H9 (cell line): ENCODE data around the gene HSD17B3. TPM values are rescaled to one million over a fixed set of nuclear protein-coding genes. Genes with fewer than 3 reads are reported as not detected.

ENCODE experiments used
- DNase-seq: peaks from one replicate; pipeline ENCODE4 v3.0.0-alpha.2; 2017
- H2AFZ ChIP-seq: one replicate; pipeline ENCODE4 v1.6.1; 2013; ENCODE audit warnings: mild to moderate bottlenecking, low read length, control low read depth, moderate library complexity
- H2AK5ac ChIP-seq: 2 replicates; pipeline ENCODE4 v1.6.1; 2013; ENCODE audit warnings: low read length, control low read depth, mixed read lengths; ENCODE audit not compliant: insufficient read length
- H2BK120ac ChIP-seq: one replicate; pipeline ENCODE4 v1.6.1; 2013; ENCODE audit warnings: low read depth, mild to moderate bottlenecking, low read length, control low read depth, inconsistent platforms; ENCODE audit not compliant: poor library complexity, severe bottlenecking
- H2BK12ac ChIP-seq: 2 replicates; pipeline ENCODE4 v1.6.1; 2013; ENCODE audit warnings: low read length, control low read depth, mixed read lengths, low read depth; ENCODE audit not compliant: insufficient read length
- H2BK15ac ChIP-seq: 2 replicates; pipeline ENCODE4 v1.6.1; 2013; ENCODE audit warnings: low read depth, low read length, control low read depth
- H2BK20ac ChIP-seq: one replicate; pipeline ENCODE4 v1.6.1; 2013; ENCODE audit warnings: low read depth, mild to moderate bottlenecking, low read length, control low read depth, inconsistent platforms; ENCODE audit not compliant: poor library complexity, severe bottlenecking
- H2BK5ac ChIP-seq: 2 replicates; pipeline ENCODE4 v1.6.1; 2013; ENCODE audit warnings: low read length, control low read depth, mixed read lengths; ENCODE audit not compliant: insufficient read length
- H3K14ac ChIP-seq: 2 replicates; pipeline ENCODE4 v1.6.1; 2013; ENCODE audit warnings: low read length, control low read depth; ENCODE audit not compliant: insufficient read depth
- H3K18ac ChIP-seq: 2 replicates; pipeline ENCODE4 v1.6.1; 2013; ENCODE audit warnings: low read depth, mild to moderate bottlenecking, mixed read lengths, low read length, control low read depth; ENCODE audit not compliant: insufficient read length
- H3K23ac ChIP-seq: 2 replicates; pipeline ENCODE4 v1.6.1; 2013; ENCODE audit warnings: low read length, control low read depth, mixed read lengths, low read depth; ENCODE audit not compliant: insufficient read length
- H3K23me2 ChIP-seq: 2 replicates; pipeline ENCODE4 v1.6.1; 2013; ENCODE audit warnings: low read depth, mild to moderate bottlenecking, mixed read lengths, low read length, control low read depth; ENCODE audit not compliant: insufficient read length, poor library complexity, severe bottlenecking
- H3K27ac ChIP-seq: 2 replicates; pipeline ENCODE4 v1.5.1; 2013; ENCODE audit warnings: low read length, control low read depth, mixed read lengths, low read depth; ENCODE audit not compliant: insufficient read length
- H3K27me3 ChIP-seq: 2 replicates; pipeline ENCODE4 v1.6.1; 2013; ENCODE audit warnings: low read length, control low read depth, inconsistent platforms; ENCODE audit not compliant: insufficient read depth
- H3K4ac ChIP-seq: 2 replicates; pipeline ENCODE4 v1.6.1; 2013; ENCODE audit warnings: low read depth, mild to moderate bottlenecking, control low read depth, inconsistent platforms, low read length, moderate library complexity
- H3K4me1 ChIP-seq: 2 replicates; pipeline ENCODE4 v1.6.1; 2013; ENCODE audit warnings: low read length, control low read depth, inconsistent platforms; ENCODE audit not compliant: insufficient read depth
- H3K4me2 ChIP-seq: 2 replicates; pipeline ENCODE4 v1.6.1; 2013; ENCODE audit warnings: low read length, control low read depth, mixed read lengths; ENCODE audit not compliant: insufficient read length, insufficient read depth
- H3K56ac ChIP-seq: 2 replicates; pipeline ENCODE4 v1.6.1; 2013; ENCODE audit warnings: low read depth, mild to moderate bottlenecking, mixed read lengths, low read length, control low read depth; ENCODE audit not compliant: insufficient read length
- H3K79me1 ChIP-seq: 2 replicates; pipeline ENCODE4 v1.6.1; 2013; ENCODE audit warnings: low read depth, mild to moderate bottlenecking, moderate library complexity, low read length, control low read depth, inconsistent platforms; ENCODE audit not compliant: insufficient read depth, poor library complexity, severe bottlenecking
- H3K79me2 ChIP-seq: 2 replicates; pipeline ENCODE4 v1.6.1; 2013; ENCODE audit warnings: low read length, control low read depth, inconsistent platforms; ENCODE audit not compliant: insufficient read depth
- H3K9ac ChIP-seq: 2 replicates; pipeline ENCODE4 v1.6.1; 2013; ENCODE audit warnings: low read length, control low read depth, mixed read lengths; ENCODE audit not compliant: insufficient read length; ENCODE audit errors: extremely low read depth
- H3K9me3 ChIP-seq: one replicate; pipeline ENCODE4 v1.6.1; 2013; ENCODE audit warnings: low read depth, low read length, inconsistent platforms; ENCODE audit not compliant: control insufficient read depth
- H3T11ph ChIP-seq: one replicate; pipeline ENCODE4 v1.6.1; 2013; ENCODE audit warnings: mild to moderate bottlenecking, low read length, control low read depth, inconsistent platforms
- H4K20me1 ChIP-seq: one replicate; pipeline ENCODE4 v1.6.1; 2013; ENCODE audit not compliant: control insufficient read depth, insufficient read length, insufficient read depth
- H4K5ac ChIP-seq: 2 replicates; pipeline ENCODE4 v1.6.1; 2013; ENCODE audit warnings: low read depth, mild to moderate bottlenecking, mixed read lengths, low read length, control low read depth; ENCODE audit not compliant: insufficient read length
- H4K8ac ChIP-seq: replicated peaks from 2 replicates; pipeline ENCODE4 v1.6.1; 2013; ENCODE audit warnings: low read length, control low read depth, mixed read lengths, low read depth; ENCODE audit not compliant: insufficient read length
- H4K91ac ChIP-seq: 2 replicates; pipeline ENCODE4 v1.6.1; 2013; ENCODE audit warnings: low read depth, mild to moderate bottlenecking, moderate library complexity, mixed read lengths, low read length, control low read depth; ENCODE audit not compliant: insufficient read length
- H3K27ac Mint-ChIP-seq, 3 experiments: 2 replicates in 2 of 3; 3 replicates in 1 of 3; pipeline ENCODE4 v1.8.0; 2020 to 2021; ENCODE audit warnings: mixed read lengths in 3 of 3, mild to moderate bottlenecking in 1 of 3, moderate library complexity in 1 of 3
- H3K27me3 Mint-ChIP-seq: 2 replicates; pipeline ENCODE4 v1.8.0; 2021; ENCODE audit warnings: low read depth, mild to moderate bottlenecking, moderate library complexity, mixed read lengths
- H3K36me3 Mint-ChIP-seq, 3 experiments: 2 replicates in 2 of 3; 3 replicates in 1 of 3; pipeline ENCODE4 v1.8.0; 2020 to 2021; ENCODE audit warnings: low read depth in 3 of 3, mixed read lengths in 3 of 3; ENCODE audit not compliant: insufficient read depth in 1 of 3
- H3K4me1 Mint-ChIP-seq, 2 experiments: 2 replicates each; pipeline ENCODE4 v1.8.0; 2020; ENCODE audit warnings: mixed read lengths in 2 of 2
- H3K4me3 Mint-ChIP-seq, 2 experiments: 2 replicates in 1 of 2; 3 replicates in 1 of 2; pipeline ENCODE4 v1.8.0; 2020 to 2021; ENCODE audit warnings: mild to moderate bottlenecking in 2 of 2, mixed read lengths in 2 of 2, moderate library complexity in 1 of 2
- H3K9me3 Mint-ChIP-seq, 2 experiments: 2 replicates in 1 of 2; 3 replicates in 1 of 2; pipeline ENCODE4 v1.8.0; 2020; ENCODE audit warnings: mild to moderate bottlenecking in 2 of 2, mixed read lengths in 2 of 2, moderate library complexity in 1 of 2
- WGBS: extraction: QIAGEN DNeasy Blood & Tissue Kit; methylation state at CpG from one replicate; pipeline ENCODE4 v1.1.7; 2013; ENCODE audit warnings: missing lambda C conversion rate, low lambda C conversion rate, mixed read lengths; ENCODE audit not compliant: insufficient read length; ENCODE audit errors: extremely low coverage; 5-methylcytosine and 5-hydroxymethylcytosine counted together
- total RNA-seq: library from RNA; stranded (reverse); gene quantifications from 2 replicates; pipeline ENCODE4 v1.2.1, GENCODE V29; 2021
- TF ChIP-seq, protein P1 (sequence below): fragments of 200-600 bp; sonication (generic); conservative IDR thresholded peaks from 3 replicates; pipeline ENCODE4 v1.8.0; 2021; ENCODE audit warnings: antibody characterized with exemption, mild to moderate bottlenecking

HSD17B3 gene
- total RNA-seq, 1 experiment from 2014 or later: not detected

DNA sequence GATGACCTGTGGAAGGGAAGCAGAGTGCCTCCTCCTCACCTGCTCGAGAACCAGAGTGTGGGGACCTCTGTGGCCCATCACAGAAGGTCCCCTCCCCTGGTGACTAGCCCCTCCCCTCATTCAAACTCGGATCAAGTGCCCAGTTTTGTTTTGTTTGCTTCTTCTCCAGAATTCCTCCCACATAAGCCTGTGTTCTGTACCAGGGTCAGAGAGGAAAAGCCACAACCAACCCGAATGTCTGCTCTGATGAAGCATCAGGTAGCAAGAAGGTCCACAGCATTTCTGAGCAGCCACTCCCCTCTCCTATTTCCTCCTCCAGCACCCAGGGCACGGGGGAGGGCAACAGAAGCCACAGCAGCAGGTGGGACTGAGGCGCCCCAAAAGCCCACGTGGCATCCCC, 58.2 kb downstream of the HSD17B3 start:
- DNase-seq: no peak
- Histone ChIP-seq H3K9ac (no peak overlapping the region), H3K79me2 (no peaks in the 10 kb centered on the region), H3K27me3 (no peaks in the 10 kb centered on the region), H2AK5ac (no peak overlapping the region), H3K27ac (no peak overlapping the region), H2BK5ac (no peak overlapping the region), H4K20me1 (no peaks in the 10 kb centered on the region), H3T11ph (no peak overlapping the region), H3K56ac (no peak overlapping the region), H3K4me2 (no peak overlapping the region), H3K14ac (no peak overlapping the region), H4K5ac (no peak overlapping the region), H2BK15ac (no peak overlapping the region), H3K18ac (no peak overlapping the region), H3K79me1 (no peaks in the 10 kb centered on the region), H4K91ac (no peak overlapping the region), H3K4ac (no peak overlapping the region), H3K23me2 (no peaks in the 10 kb centered on the region), H2BK120ac (no peak overlapping the region), H2BK12ac (no peak overlapping the region), H3K9me3 (no peaks in the 10 kb centered on the region), H3K23ac (no peak overlapping the region), H2AFZ (no peak overlapping the region), H3K4me1 (no peaks in the 10 kb centered on the region), H4K8ac (no peak overlapping the region), H2BK20ac (no peak overlapping the region)
- no peak overlapping the region for H3K27ac Mint-ChIP-seq
- H3K4me3 Mint-ChIP-seq: no peak overlapping the region
- H3K9me3 Mint-ChIP-seq: no peaks in the 10 kb centered on the region; a peak in 1 of 5 replicates
- TF ChIP-seq, protein P1, sequence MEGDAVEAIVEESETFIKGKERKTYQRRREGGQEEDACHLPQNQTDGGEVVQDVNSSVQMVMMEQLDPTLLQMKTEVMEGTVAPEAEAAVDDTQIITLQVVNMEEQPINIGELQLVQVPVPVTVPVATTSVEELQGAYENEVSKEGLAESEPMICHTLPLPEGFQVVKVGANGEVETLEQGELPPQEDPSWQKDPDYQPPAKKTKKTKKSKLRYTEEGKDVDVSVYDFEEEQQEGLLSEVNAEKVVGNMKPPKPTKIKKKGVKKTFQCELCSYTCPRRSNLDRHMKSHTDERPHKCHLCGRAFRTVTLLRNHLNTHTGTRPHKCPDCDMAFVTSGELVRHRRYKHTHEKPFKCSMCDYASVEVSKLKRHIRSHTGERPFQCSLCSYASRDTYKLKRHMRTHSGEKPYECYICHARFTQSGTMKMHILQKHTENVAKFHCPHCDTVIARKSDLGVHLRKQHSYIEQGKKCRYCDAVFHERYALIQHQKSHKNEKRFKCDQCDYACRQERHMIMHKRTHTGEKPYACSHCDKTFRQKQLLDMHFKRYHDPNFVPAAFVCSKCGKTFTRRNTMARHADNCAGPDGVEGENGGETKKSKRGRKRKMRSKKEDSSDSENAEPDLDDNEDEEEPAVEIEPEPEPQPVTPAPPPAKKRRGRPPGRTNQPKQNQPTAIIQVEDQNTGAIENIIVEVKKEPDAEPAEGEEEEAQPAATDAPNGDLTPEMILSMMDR: no peak
- no CpG with 5 or more reads among the region's 6 CpGs for WGBS
- H3K36me3 Mint-ChIP-seq: no peaks in the 10 kb centered on the region
- peaks cover under 1% of the 10 kb centered on the region for H3K27me3 Mint-ChIP-seq
- peaks cover 0 to 3% of the 10 kb centered on the region in 2 experiments; a peak in 2 of 4 replicates for H3K4me1 Mint-ChIP-seq
